H1 (cell line): ENCODE results near the gene HDLBP. TPM values are rescaled to one million over a fixed set of nuclear protein-coding genes. Genes with fewer than 3 reads are reported as not detected.

Source experiments
- CTCF ChIA-PET: fragments of 300-600 bp; sonication (Branson Sonifier 250); formaldehyde crosslinking; loops from one replicate; lab custom pipeline; 2021; ENCODE audit not compliant: partially characterized antibody; lab: Charles Lee
- POLR2A ChIA-PET: fragments of 300-600 bp; sonication (Branson Sonifier 250); formaldehyde crosslinking; loops from one replicate; lab custom pipeline; 2021; ENCODE audit warnings: inconsistent platforms; ENCODE audit not compliant: partially characterized antibody; lab: Charles Lee
- DNase-seq, 2 experiments: peaks; one replicate each; pipeline versions ENCODE4 v3.0.0 to v3.0.0-alpha.2; 2010 to 2022; ENCODE audit warnings: low spot score in 2 of 2, low read depth in 1 of 2, mixed read lengths in 1 of 2
- FAIRE-seq: peaks from 2 replicates; lab custom pipeline; 2011; peaks lifted over from hg19 to GRCh38; lab: Jason Lieb, UNC
- H2AFZ ChIP-seq: 2 replicates; pipeline ENCODE4 v1.8.1; 2012; ENCODE audit warnings: low read length, inconsistent platforms
- H2AK5ac ChIP-seq: 2 replicates; pipeline ENCODE4 v1.6.1; 2013; ENCODE audit warnings: low read depth, low read length
- H2BK120ac ChIP-seq: replicated peaks from 2 replicates; pipeline ENCODE3; 2013; ENCODE audit warnings: low read depth, low read length, inconsistent platforms
- H2BK12ac ChIP-seq: 2 replicates; pipeline ENCODE4 v1.6.1; 2013; ENCODE audit warnings: low read depth, low read length
- H2BK15ac ChIP-seq: 2 replicates; pipeline ENCODE4 v1.6.1; 2013; ENCODE audit warnings: low read length
- H2BK20ac ChIP-seq: 2 replicates; pipeline ENCODE4 v1.6.1; 2013; ENCODE audit warnings: low read length
- H2BK5ac ChIP-seq: 2 replicates; pipeline ENCODE4 v1.6.1; 2013; ENCODE audit warnings: low read depth, low read length
- H3K14ac ChIP-seq: 2 replicates; pipeline ENCODE4 v1.6.1; 2013; ENCODE audit warnings: inconsistent platforms; ENCODE audit not compliant: insufficient read length
- H3K18ac ChIP-seq: 2 replicates; pipeline ENCODE4 v1.6.1; 2013; ENCODE audit warnings: low read length; ENCODE audit errors: extremely low read depth
- H3K23ac ChIP-seq: 2 replicates; pipeline ENCODE4 v1.6.1; 2013; ENCODE audit warnings: inconsistent platforms; ENCODE audit not compliant: insufficient read length
- H3K23me2 ChIP-seq: 2 replicates; pipeline ENCODE4 v1.6.1; 2013; ENCODE audit warnings: low read depth, low read length
- H3K27ac ChIP-seq: 2 replicates; pipeline ENCODE4 v1.6.1; 2011; ENCODE audit warnings: low read depth, low read length, inconsistent platforms
- H3K27me3 ChIP-seq, 4 experiments: replicated peaks in 1 of 4; 1 replicate in 1 of 4; 2 replicates in 3 of 4; pipeline versions ENCODE4 v1.6.1 to v1.8.1; 2011 to 2013; ENCODE audit warnings: low read length in 3 of 4, mild to moderate bottlenecking in 3 of 4, inconsistent platforms in 2 of 4, mixed read lengths in 2 of 4, moderate library complexity in 1 of 4; ENCODE audit not compliant: control insufficient read depth in 3 of 4, insufficient read depth in 3 of 4; ENCODE audit errors: extremely low read depth in 1 of 4
- H3K36me3 ChIP-seq, 4 experiments: 2 replicates each; pipeline versions ENCODE4 v1.6.1 to v1.8.1; 2011 to 2013; ENCODE audit warnings: mild to moderate bottlenecking in 4 of 4, low read length in 3 of 4, moderate library complexity in 2 of 4, control low read depth in 1 of 4, inconsistent platforms in 1 of 4; ENCODE audit not compliant: insufficient read depth in 4 of 4, control insufficient read depth in 2 of 4
- H3K4ac ChIP-seq: replicated peaks from 2 replicates; pipeline ENCODE3; 2013; ENCODE audit warnings: low read length, low read depth, mixed read lengths, inconsistent platforms; ENCODE audit not compliant: insufficient read length
- H3K4me1 ChIP-seq, 4 experiments: replicated peaks in 1 of 4; 1 replicate in 1 of 4; 2 replicates in 3 of 4; pipeline versions ENCODE4 v1.6.1 to v1.8.1; 2011 to 2013; ENCODE audit warnings: low read length in 3 of 4, inconsistent platforms in 2 of 4, mixed read lengths in 1 of 4; ENCODE audit not compliant: insufficient read depth in 4 of 4, control insufficient read depth in 3 of 4
- H3K4me2 ChIP-seq, 2 experiments: 2 replicates each; pipeline versions ENCODE4 v1.6.1 to v1.8.1; 2011 to 2013; ENCODE audit warnings: low read depth in 2 of 2, low read length in 2 of 2, control low read depth in 1 of 2, inconsistent platforms in 1 of 2, mild to moderate bottlenecking in 1 of 2; ENCODE audit not compliant: insufficient read depth in 1 of 2
- H3K4me3 ChIP-seq, 4 experiments: fragments of 200-600, 300-600 bp in 1 of 4; sonication (generic), shearing (Covaris generic), sonication (Bioruptor Twin) in 1 of 4; 2 replicates each; pipeline versions ENCODE4 v1.5.1 to v1.8.1; 2011 to 2016; ENCODE audit warnings: low read length in 4 of 4, low read depth in 3 of 4, control low read depth in 2 of 4, inconsistent platforms in 2 of 4, mild to moderate bottlenecking in 2 of 4, mixed read lengths in 1 of 4, moderate library complexity in 1 of 4; ENCODE audit not compliant: insufficient read depth in 2 of 4; ENCODE audit errors: extremely low read depth in 1 of 4
- H3K56ac ChIP-seq: replicated peaks from 2 replicates; pipeline ENCODE3; 2013; ENCODE audit warnings: low read depth, mild to moderate bottlenecking, mixed read lengths, low read length, inconsistent platforms; ENCODE audit not compliant: insufficient read length
- H3K79me1 ChIP-seq: 2 replicates; pipeline ENCODE4 v1.6.1; 2013; ENCODE audit warnings: low read depth, low read length, control low read depth
- H3K79me2 ChIP-seq, 2 experiments: 2 replicates each; pipeline versions ENCODE4 v1.6.1 to v1.8.1; 2012 to 2013; ENCODE audit warnings: low read length in 2 of 2, mild to moderate bottlenecking in 2 of 2, inconsistent platforms in 1 of 2; ENCODE audit not compliant: insufficient read depth in 2 of 2, control insufficient read depth in 1 of 2
- H3K9ac ChIP-seq, 4 experiments: replicated peaks in 1 of 4; 1 replicate in 1 of 4; 2 replicates in 3 of 4; pipeline versions ENCODE4 v1.6.1 to v1.8.1; 2011 to 2013; ENCODE audit warnings: low read depth in 3 of 4, low read length in 3 of 4, control low read depth in 2 of 4, mild to moderate bottlenecking in 2 of 4, moderate library complexity in 2 of 4, inconsistent platforms in 1 of 4; ENCODE audit errors: extremely low read depth in 1 of 4
- H3K9me3 ChIP-seq, 2 experiments: 2 replicates each; pipeline versions ENCODE4 v1.6.1 to v1.8.1; 2012 to 2013; ENCODE audit warnings: mild to moderate bottlenecking in 2 of 2, moderate library complexity in 2 of 2, control low read depth in 1 of 2, inconsistent platforms in 1 of 2, low read depth in 1 of 2, low read length in 1 of 2, mixed read lengths in 1 of 2; ENCODE audit not compliant: insufficient read depth in 2 of 2
- H4K20me1 ChIP-seq, 2 experiments: replicated peaks in 1 of 2; 2 replicates each; pipeline versions ENCODE3 to v1.8.1; 2011 to 2013; ENCODE audit warnings: inconsistent platforms in 2 of 2, low read length in 2 of 2, mild to moderate bottlenecking in 1 of 2; ENCODE audit not compliant: insufficient read depth in 2 of 2, control insufficient read depth in 1 of 2
- H4K5ac ChIP-seq: 2 replicates; pipeline ENCODE4 v1.6.1; 2013; ENCODE audit warnings: low read length, low read depth, mixed read lengths, inconsistent platforms; ENCODE audit not compliant: insufficient read length
- H4K8ac ChIP-seq: 2 replicates; pipeline ENCODE4 v1.8.0; 2013; ENCODE audit warnings: mild to moderate bottlenecking, moderate library complexity, low read length, inconsistent platforms; ENCODE audit not compliant: insufficient read depth; ENCODE audit errors: extremely low read depth
- H4K91ac ChIP-seq: replicated peaks from 2 replicates; pipeline ENCODE3; 2013; ENCODE audit warnings: low read length, mixed read lengths, inconsistent platforms; ENCODE audit not compliant: insufficient read length
- BCL11A ChIP-seq, 2 experiments: IDR thresholded peaks; one replicate each; pipeline ENCODE4 v1.6.1; 2011; ENCODE audit warnings: low read depth in 2 of 2, low read length in 2 of 2, mild to moderate bottlenecking in 2 of 2
- EGR1 ChIP-seq: IDR thresholded peaks from 2 replicates; pipeline ENCODE4 v1.6.1; 2011; ENCODE audit warnings: low read depth, low read length, borderline replicate concordance
- HDAC6 ChIP-seq: IDR thresholded peaks from one replicate; pipeline ENCODE4 v1.7.1; 2012; ENCODE audit warnings: low read depth, mild to moderate bottlenecking, inconsistent platforms, low read length, moderate library complexity
- KDM5A ChIP-seq: fragments of 200-600 bp; IDR thresholded peaks from 2 replicates; pipeline ENCODE4 v1.7.1; 2012; ENCODE audit warnings: mild to moderate bottlenecking, low read length, inconsistent platforms, mixed read lengths
- NANOG ChIP-seq: IDR thresholded peaks from 2 replicates; pipeline ENCODE4 v1.6.1; 2011; ENCODE audit warnings: low read length, low read depth, mild to moderate bottlenecking, inconsistent platforms; ENCODE audit not compliant: insufficient read depth, poor library complexity, severe bottlenecking
- SAP30 ChIP-seq: fragments of 300-600 bp; sonication (generic); IDR thresholded peaks from 2 replicates; pipeline ENCODE4 v1.7.1; 2012; ENCODE audit warnings: low read length, moderate library complexity, mild to moderate bottlenecking, inconsistent platforms; ENCODE audit not compliant: insufficient read depth, insufficient replicate concordance
- SP1 ChIP-seq: IDR thresholded peaks from 2 replicates; pipeline ENCODE4 v1.6.1; 2011; ENCODE audit warnings: low read depth, low read length
- SP2 ChIP-seq: IDR thresholded peaks from 2 replicates; pipeline ENCODE4 v1.6.1; 2012; ENCODE audit warnings: mild to moderate bottlenecking, low read length, inconsistent platforms
- TAF1 ChIP-seq: IDR thresholded peaks from 2 replicates; pipeline ENCODE4 v1.6.1; 2011; ENCODE audit warnings: mild to moderate bottlenecking, low read depth, low read length
- TBP ChIP-seq: IDR thresholded peaks from 2 replicates; pipeline ENCODE4 v1.6.1; 2011; ENCODE audit warnings: low read depth, low read length, improper control_type of control experiment
- WGBS, 2 experiments: shearing (Covaris generic) in 1 of 2; methylation state at CpG; one replicate each; pipeline versions ENCODE4 v1.1.6 to v1.1.7; 2013 to 2015; ENCODE audit warnings: low lambda C conversion rate in 2 of 2, mixed read lengths in 2 of 2, inconsistent platforms in 1 of 2, low coverage in 1 of 2, missing lambda C conversion rate in 1 of 2; ENCODE audit not compliant: insufficient replicate concordance in 2 of 2, insufficient coverage in 1 of 2, insufficient read length in 1 of 2; ENCODE audit errors: extremely low coverage in 1 of 2, missing lambda C conversion rate in 1 of 2; 5-methylcytosine and 5-hydroxymethylcytosine counted together
- polyA plus RNA-seq, 7 experiments: library from polyadenylated mRNA; depleted of rRNA in 3 of 7; stranded (reverse) in 5 of 7; unstranded in 2 of 7; fragments of >200 nt in 5 of 7; fragments of 200-250 nt in 2 of 7; gene quantifications; 1 replicate in 5 of 7; 2 replicates in 1 of 7; 4 replicates in 1 of 7; pipeline versions ENCODE4 v1.2.1 to v1.2.3, GENCODE V29; 2011 to 2013; ENCODE audit warnings: missing spikeins in 2 of 7, mixed read lengths in 2 of 7
- total RNA-seq: library from RNA; stranded (reverse); fragmentation: NEBNext Ultra II Directional; extraction: Animal tissue kit (Norgen Biotek cat#: 25700); gene quantifications from 2 replicates; pipeline ENCODE4 v1.2.1, GENCODE V29; 2021
- TF ChIP-seq, protein P1 (sequence below): IDR thresholded peaks from 2 replicates; pipeline ENCODE4 v1.6.1; 2011; ENCODE audit warnings: low read length, improper control_type of control experiment

HDLBP gene
- total and polyA plus RNA-seq, 2 of the 8 experiments (the other 6 are each of a cell fraction or from before 2014, with no cell fraction given): 185 to 360 TPM

GRCh38 chr2:241209271-241209670, 106.2 kb downstream of the HDLBP start:
- no peaks in the 10 kb centered on the region for H3K23me2 ChIP-seq
- no peak overlapping the region for H4K8ac ChIP-seq
- H2BK20ac ChIP-seq: no peak overlapping the region
- H3K79me1 ChIP-seq: no peaks in the 10 kb centered on the region
- no peak overlapping the region for H2AFZ ChIP-seq
- no peak overlapping the region for H4K5ac ChIP-seq
- H3K27me3 ChIP-seq: no peaks in the 10 kb centered on the region
- no peak overlapping the region for H3K56ac ChIP-seq
- no peak overlapping the region for H3K23ac ChIP-seq
- no peaks in the 10 kb centered on the region for H4K20me1 ChIP-seq
- no peak overlapping the region for H2BK5ac ChIP-seq
- H3K18ac ChIP-seq: no peak overlapping the region
- no peak overlapping the region for H3K4ac ChIP-seq
- ChIA-PET CTCF (no interaction called here), POLR2A (no interaction called here)
- no peak overlapping the region for H3K4me2 ChIP-seq
- H2BK120ac ChIP-seq: no peak overlapping the region
- H2BK15ac ChIP-seq: no peak overlapping the region
- no peaks in the 10 kb centered on the region for H3K79me2 ChIP-seq
- no peak overlapping the region for H3K14ac ChIP-seq
- FAIRE-seq: no peak
- H3K4me3 ChIP-seq: no peak overlapping the region
- no peaks in the 10 kb centered on the region for H3K9me3 ChIP-seq
- no peak overlapping the region for H2AK5ac ChIP-seq
- no peak overlapping the region for H2BK12ac ChIP-seq
- H3K4me1 ChIP-seq: peaks cover 0 to 2% (median 0%) of the 10 kb centered on the region in 4 experiments; a peak in 1 of 7 replicates
- H4K91ac ChIP-seq: no peak overlapping the region
- no peaks in the 10 kb centered on the region for H3K36me3 ChIP-seq
- 82% methylated on average over 26 of the region's 33 CpGs; no CpG with 5 or more reads in 1 of the 2 experiments for WGBS, 2 experiments
- H3K27ac ChIP-seq: no peak overlapping the region
- no peak for DNase-seq
- H3K9ac ChIP-seq: no peak overlapping the region
- TF ChIP-seq, protein P1, sequence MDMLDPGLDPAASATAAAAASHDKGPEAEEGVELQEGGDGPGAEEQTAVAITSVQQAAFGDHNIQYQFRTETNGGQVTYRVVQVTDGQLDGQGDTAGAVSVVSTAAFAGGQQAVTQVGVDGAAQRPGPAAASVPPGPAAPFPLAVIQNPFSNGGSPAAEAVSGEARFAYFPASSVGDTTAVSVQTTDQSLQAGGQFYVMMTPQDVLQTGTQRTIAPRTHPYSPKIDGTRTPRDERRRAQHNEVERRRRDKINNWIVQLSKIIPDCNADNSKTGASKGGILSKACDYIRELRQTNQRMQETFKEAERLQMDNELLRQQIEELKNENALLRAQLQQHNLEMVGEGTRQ: no peak
- TF ChIP-seq HDAC6 (no peak), SAP30 (no peak), KDM5A (no peak), TBP (no peak), NANOG (no peak), SP2 (no peak), BCL11A (IDR thresholded peaks at IDR 0.05; ENCODE audit: low read depth in 2 of 2, low read length in 2 of 2) (no peak), EGR1 (no peak), TAF1 (no peak), SP1 (no peak)
